H9 (cell line): ENCODE measurements around the gene C2orf49. TPM values are rescaled to one million over a fixed set of nuclear protein-coding genes. Genes with fewer than 3 reads are reported as not detected.

Source experiments
- DNase-seq: peaks from one replicate; pipeline ENCODE4 v3.0.0-alpha.2; 2017
- H2AFZ ChIP-seq: one replicate; pipeline ENCODE4 v1.6.1; 2013; ENCODE audit warnings: mild to moderate bottlenecking, low read length, control low read depth, moderate library complexity
- H2AK5ac ChIP-seq: 2 replicates; pipeline ENCODE4 v1.6.1; 2013; ENCODE audit warnings: low read length, control low read depth, mixed read lengths; ENCODE audit not compliant: insufficient read length
- H2BK120ac ChIP-seq: one replicate; pipeline ENCODE4 v1.6.1; 2013; ENCODE audit warnings: low read depth, mild to moderate bottlenecking, low read length, control low read depth, inconsistent platforms; ENCODE audit not compliant: poor library complexity, severe bottlenecking
- H2BK12ac ChIP-seq: 2 replicates; pipeline ENCODE4 v1.6.1; 2013; ENCODE audit warnings: low read length, control low read depth, mixed read lengths, low read depth; ENCODE audit not compliant: insufficient read length
- H2BK15ac ChIP-seq: 2 replicates; pipeline ENCODE4 v1.6.1; 2013; ENCODE audit warnings: low read depth, low read length, control low read depth
- H2BK20ac ChIP-seq: one replicate; pipeline ENCODE4 v1.6.1; 2013; ENCODE audit warnings: low read depth, mild to moderate bottlenecking, low read length, control low read depth, inconsistent platforms; ENCODE audit not compliant: poor library complexity, severe bottlenecking
- H2BK5ac ChIP-seq: 2 replicates; pipeline ENCODE4 v1.6.1; 2013; ENCODE audit warnings: low read length, control low read depth, mixed read lengths; ENCODE audit not compliant: insufficient read length
- H3K14ac ChIP-seq: 2 replicates; pipeline ENCODE4 v1.6.1; 2013; ENCODE audit warnings: low read length, control low read depth; ENCODE audit not compliant: insufficient read depth
- H3K18ac ChIP-seq: 2 replicates; pipeline ENCODE4 v1.6.1; 2013; ENCODE audit warnings: low read depth, mild to moderate bottlenecking, mixed read lengths, low read length, control low read depth; ENCODE audit not compliant: insufficient read length
- H3K23ac ChIP-seq: 2 replicates; pipeline ENCODE4 v1.6.1; 2013; ENCODE audit warnings: low read length, control low read depth, mixed read lengths, low read depth; ENCODE audit not compliant: insufficient read length
- H3K23me2 ChIP-seq: 2 replicates; pipeline ENCODE4 v1.6.1; 2013; ENCODE audit warnings: low read depth, mild to moderate bottlenecking, mixed read lengths, low read length, control low read depth; ENCODE audit not compliant: insufficient read length, poor library complexity, severe bottlenecking
- H3K27ac ChIP-seq: 2 replicates; pipeline ENCODE4 v1.5.1; 2013; ENCODE audit warnings: low read length, control low read depth, mixed read lengths, low read depth; ENCODE audit not compliant: insufficient read length
- H3K27me3 ChIP-seq: 2 replicates; pipeline ENCODE4 v1.6.1; 2013; ENCODE audit warnings: low read length, control low read depth, inconsistent platforms; ENCODE audit not compliant: insufficient read depth
- H3K4ac ChIP-seq: 2 replicates; pipeline ENCODE4 v1.6.1; 2013; ENCODE audit warnings: low read depth, mild to moderate bottlenecking, control low read depth, inconsistent platforms, low read length, moderate library complexity
- H3K4me1 ChIP-seq: 2 replicates; pipeline ENCODE4 v1.6.1; 2013; ENCODE audit warnings: low read length, control low read depth, inconsistent platforms; ENCODE audit not compliant: insufficient read depth
- H3K4me2 ChIP-seq: 2 replicates; pipeline ENCODE4 v1.6.1; 2013; ENCODE audit warnings: low read length, control low read depth, mixed read lengths; ENCODE audit not compliant: insufficient read length, insufficient read depth
- H3K56ac ChIP-seq: 2 replicates; pipeline ENCODE4 v1.6.1; 2013; ENCODE audit warnings: low read depth, mild to moderate bottlenecking, mixed read lengths, low read length, control low read depth; ENCODE audit not compliant: insufficient read length
- H3K79me1 ChIP-seq: 2 replicates; pipeline ENCODE4 v1.6.1; 2013; ENCODE audit warnings: low read depth, mild to moderate bottlenecking, moderate library complexity, low read length, control low read depth, inconsistent platforms; ENCODE audit not compliant: insufficient read depth, poor library complexity, severe bottlenecking
- H3K79me2 ChIP-seq: 2 replicates; pipeline ENCODE4 v1.6.1; 2013; ENCODE audit warnings: low read length, control low read depth, inconsistent platforms; ENCODE audit not compliant: insufficient read depth
- H3K9ac ChIP-seq: 2 replicates; pipeline ENCODE4 v1.6.1; 2013; ENCODE audit warnings: low read length, control low read depth, mixed read lengths; ENCODE audit not compliant: insufficient read length; ENCODE audit errors: extremely low read depth
- H3K9me3 ChIP-seq: one replicate; pipeline ENCODE4 v1.6.1; 2013; ENCODE audit warnings: low read depth, low read length, inconsistent platforms; ENCODE audit not compliant: control insufficient read depth
- H3T11ph ChIP-seq: one replicate; pipeline ENCODE4 v1.6.1; 2013; ENCODE audit warnings: mild to moderate bottlenecking, low read length, control low read depth, inconsistent platforms
- H4K20me1 ChIP-seq: one replicate; pipeline ENCODE4 v1.6.1; 2013; ENCODE audit not compliant: control insufficient read depth, insufficient read length, insufficient read depth
- H4K5ac ChIP-seq: 2 replicates; pipeline ENCODE4 v1.6.1; 2013; ENCODE audit warnings: low read depth, mild to moderate bottlenecking, mixed read lengths, low read length, control low read depth; ENCODE audit not compliant: insufficient read length
- H4K8ac ChIP-seq: replicated peaks from 2 replicates; pipeline ENCODE4 v1.6.1; 2013; ENCODE audit warnings: low read length, control low read depth, mixed read lengths, low read depth; ENCODE audit not compliant: insufficient read length
- H4K91ac ChIP-seq: 2 replicates; pipeline ENCODE4 v1.6.1; 2013; ENCODE audit warnings: low read depth, mild to moderate bottlenecking, moderate library complexity, mixed read lengths, low read length, control low read depth; ENCODE audit not compliant: insufficient read length
- H3K27ac Mint-ChIP-seq, 3 experiments: 2 replicates in 2 of 3; 3 replicates in 1 of 3; pipeline ENCODE4 v1.8.0; 2020 to 2021; ENCODE audit warnings: mixed read lengths in 3 of 3, mild to moderate bottlenecking in 1 of 3, moderate library complexity in 1 of 3
- H3K27me3 Mint-ChIP-seq: 2 replicates; pipeline ENCODE4 v1.8.0; 2021; ENCODE audit warnings: low read depth, mild to moderate bottlenecking, moderate library complexity, mixed read lengths
- H3K36me3 Mint-ChIP-seq, 3 experiments: 2 replicates in 2 of 3; 3 replicates in 1 of 3; pipeline ENCODE4 v1.8.0; 2020 to 2021; ENCODE audit warnings: low read depth in 3 of 3, mixed read lengths in 3 of 3; ENCODE audit not compliant: insufficient read depth in 1 of 3
- H3K4me1 Mint-ChIP-seq, 2 experiments: 2 replicates each; pipeline ENCODE4 v1.8.0; 2020; ENCODE audit warnings: mixed read lengths in 2 of 2
- H3K4me3 Mint-ChIP-seq, 2 experiments: 2 replicates in 1 of 2; 3 replicates in 1 of 2; pipeline ENCODE4 v1.8.0; 2020 to 2021; ENCODE audit warnings: mild to moderate bottlenecking in 2 of 2, mixed read lengths in 2 of 2, moderate library complexity in 1 of 2
- H3K9me3 Mint-ChIP-seq, 2 experiments: 2 replicates in 1 of 2; 3 replicates in 1 of 2; pipeline ENCODE4 v1.8.0; 2020; ENCODE audit warnings: mild to moderate bottlenecking in 2 of 2, mixed read lengths in 2 of 2, moderate library complexity in 1 of 2
- WGBS: extraction: QIAGEN DNeasy Blood & Tissue Kit; methylation state at CpG from one replicate; pipeline ENCODE4 v1.1.7; 2013; ENCODE audit warnings: missing lambda C conversion rate, low lambda C conversion rate, mixed read lengths; ENCODE audit not compliant: insufficient read length; ENCODE audit errors: extremely low coverage; 5-methylcytosine and 5-hydroxymethylcytosine counted together
- total RNA-seq: library from RNA; stranded (reverse); gene quantifications from 2 replicates; pipeline ENCODE4 v1.2.1, GENCODE V29; 2021
- TF ChIP-seq, protein P1 (sequence below): fragments of 200-600 bp; sonication (generic); conservative IDR thresholded peaks from 3 replicates; pipeline ENCODE4 v1.8.0; 2021; ENCODE audit warnings: antibody characterized with exemption, mild to moderate bottlenecking

C2orf49 gene
- total RNA-seq, 1 experiment from 2014 or later: 18.8 TPM

DNA sequence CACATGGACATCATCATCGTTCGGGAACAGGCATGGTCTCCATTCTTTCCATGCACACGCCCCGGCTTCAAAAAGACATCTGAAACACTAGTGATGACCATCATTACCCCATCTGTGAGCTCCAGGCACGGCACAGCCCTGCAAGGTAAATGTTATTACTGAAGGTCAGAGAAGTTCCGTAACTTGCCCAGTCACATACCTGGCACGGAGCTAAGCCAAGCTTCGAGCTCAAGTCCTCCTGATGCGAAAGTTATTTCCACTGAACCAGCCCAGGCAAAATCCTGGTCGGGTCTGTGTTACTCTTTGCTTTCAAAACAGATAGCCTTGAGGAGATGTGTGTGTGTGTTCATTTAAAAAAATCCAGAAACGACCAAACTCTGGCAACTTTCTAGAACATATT lies 38.7 kb downstream of the C2orf49 start:
- Histone ChIP-seq H3K4me2 (no peak overlapping the region), H2AK5ac (no peak overlapping the region), H3K27me3 (no peaks in the 10 kb centered on the region), H3K14ac (no peak overlapping the region), H2BK15ac (no peak overlapping the region), H3K4ac (no peak overlapping the region), H3K23me2 (no peaks in the 10 kb centered on the region), H3T11ph (no peak overlapping the region), H3K79me1 (no peaks in the 10 kb centered on the region), H3K9me3 (no peaks in the 10 kb centered on the region), H4K8ac (no peak overlapping the region), H3K27ac (no peak overlapping the region), H2BK120ac (no peak overlapping the region), H2BK5ac (no peak overlapping the region), H4K91ac (no peak overlapping the region), H3K23ac (no peak overlapping the region), H2AFZ (no peak overlapping the region), H2BK20ac (no peak overlapping the region), H4K5ac (no peak overlapping the region), H3K56ac (no peak overlapping the region), H3K9ac (no peak overlapping the region), H3K18ac (no peak overlapping the region), H4K20me1 (no peaks in the 10 kb centered on the region), H3K4me1 (no peaks in the 10 kb centered on the region), H2BK12ac (no peak overlapping the region), H3K79me2 (no peaks in the 10 kb centered on the region)
- H3K36me3 Mint-ChIP-seq: peaks cover 0 to 28% (median 25%) of the 10 kb centered on the region in 3 experiments; a peak in 5 of 7 replicates
- H3K27me3 Mint-ChIP-seq: no peaks in the 10 kb centered on the region; the same call in 1 of the 2 replicates
- H3K4me3 Mint-ChIP-seq: no peak overlapping the region
- TF ChIP-seq, protein P1, sequence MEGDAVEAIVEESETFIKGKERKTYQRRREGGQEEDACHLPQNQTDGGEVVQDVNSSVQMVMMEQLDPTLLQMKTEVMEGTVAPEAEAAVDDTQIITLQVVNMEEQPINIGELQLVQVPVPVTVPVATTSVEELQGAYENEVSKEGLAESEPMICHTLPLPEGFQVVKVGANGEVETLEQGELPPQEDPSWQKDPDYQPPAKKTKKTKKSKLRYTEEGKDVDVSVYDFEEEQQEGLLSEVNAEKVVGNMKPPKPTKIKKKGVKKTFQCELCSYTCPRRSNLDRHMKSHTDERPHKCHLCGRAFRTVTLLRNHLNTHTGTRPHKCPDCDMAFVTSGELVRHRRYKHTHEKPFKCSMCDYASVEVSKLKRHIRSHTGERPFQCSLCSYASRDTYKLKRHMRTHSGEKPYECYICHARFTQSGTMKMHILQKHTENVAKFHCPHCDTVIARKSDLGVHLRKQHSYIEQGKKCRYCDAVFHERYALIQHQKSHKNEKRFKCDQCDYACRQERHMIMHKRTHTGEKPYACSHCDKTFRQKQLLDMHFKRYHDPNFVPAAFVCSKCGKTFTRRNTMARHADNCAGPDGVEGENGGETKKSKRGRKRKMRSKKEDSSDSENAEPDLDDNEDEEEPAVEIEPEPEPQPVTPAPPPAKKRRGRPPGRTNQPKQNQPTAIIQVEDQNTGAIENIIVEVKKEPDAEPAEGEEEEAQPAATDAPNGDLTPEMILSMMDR: no peak
- no peaks in the 10 kb centered on the region for H3K9me3 Mint-ChIP-seq
- no peaks in the 10 kb centered on the region for H3K4me1 Mint-ChIP-seq
- no CpG with 5 or more reads among the region's 11 CpGs for WGBS
- peak overlapping the region in 1 of 3 experiments; percentile 35; a peak in 1 of 7 replicates for H3K27ac Mint-ChIP-seq
- no peak for DNase-seq
